Left cardiac atrium (tissue), 4 donors: Measurements from ENCODE around the gene RNMT. TPM values are rescaled to one million over a fixed set of nuclear protein-coding genes. Genes with fewer than 3 reads are reported as not detected.
"Not testable (repeated sequence)": the region's sequence is repeated elsewhere in the genome, so short reads cannot be mapped to it uniquely, and the experiment has no call there.

ENCODE experiments used
- ATAC-seq, 2 donors: fragments of 200-7000 bp; cut with Tn5 transposase; one replicate each; pipeline ENCODE4 v1.9.1; 2020; ENCODE audit warnings: mild to moderate bottlenecking in 2 of 2, moderate library complexity in 2 of 2
- DNase-seq: peaks from one replicate; pipeline ENCODE4 v3.0.0-alpha.2; 2020
- intact Hi-C, 2 donors: fragments of 100-400 bp; cut with DNase I; formaldehyde crosslinking; loops; one replicate each; pipeline versions ENCODE4 v1.14.1 to v1.15.1; 2022 to 2023
- long read RNA-seq: library from polyadenylated mRNA; unstranded; transcript quantifications from one replicate; pipeline ENCODE4 v2.0.0, GENCODE V29; 2021
- total RNA-seq, 2 donors: library from RNA; stranded (reverse); fragmentation: NEBNext Ultra II Directional; extraction: Animal tissue kit (Norgen Biotek cat#: 25700); gene quantifications; one replicate each; pipeline ENCODE4 v1.2.1, GENCODE V29; 2021
- donor health status: DM: no; HTN: yes; CAD: no.
- donor health status: DM: no; HTN: yes; CAD: no; lungs with severe emphysema.
- donor health status: DM: yes; HTN: yes; CAD: no.
- donor health status: Dilated cardiomyopathy.

Gene RNMT
- 10 to 100 TPM; 21.9 to 39.1 TPM for total RNA-seq
- long read RNA-seq, partial matches to known transcripts: 3 of 8 reads
- long read RNA-seq, other reads (novel, unspliced or antisense): 3 of 8 reads

DNA sequence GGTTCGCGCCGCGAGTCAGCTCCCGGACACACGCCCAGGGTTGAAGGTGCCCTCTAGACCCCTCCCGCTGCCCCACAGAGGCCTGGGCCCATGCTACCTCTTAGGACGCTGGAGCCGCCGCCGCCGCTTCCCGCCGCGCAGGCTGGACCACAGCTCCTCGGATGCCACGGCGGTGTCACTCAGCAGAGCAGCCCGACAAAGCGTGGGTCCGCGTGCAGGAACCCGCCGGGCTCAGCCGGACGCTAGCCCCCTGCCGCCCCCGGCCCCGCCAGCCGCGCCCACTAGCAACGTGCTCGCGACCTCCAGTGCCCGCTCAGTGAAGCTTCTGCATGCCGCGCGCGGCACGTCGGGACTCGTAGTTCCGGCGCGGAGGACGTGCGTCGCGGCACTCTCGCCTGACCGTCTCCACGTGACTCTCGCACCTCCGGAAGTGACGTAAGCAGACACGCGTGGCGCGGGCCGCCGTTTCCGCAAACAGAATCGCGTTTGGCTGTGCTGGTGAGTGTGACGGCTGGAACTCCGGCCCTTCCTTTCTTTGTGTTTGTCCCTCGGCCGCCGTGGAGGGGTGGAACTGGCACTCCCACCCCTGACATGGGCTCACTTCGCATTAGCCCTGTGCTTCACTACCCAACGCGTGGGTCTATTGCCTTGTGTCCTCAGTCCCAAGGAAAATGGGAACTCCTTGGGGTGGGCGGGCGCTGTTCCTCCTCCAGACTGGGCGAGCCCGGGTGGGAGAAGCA, at the start of gene RNMT, which contains the start of gene FAM210A:
RNMT (plus strand) TSS at position 442 of the 740 bp plus-strand sequence. CDS start 4,845 bp downstream, outside the sequence.
FAM210A (minus strand) TSS at position 327 of the 740 bp plus-strand sequence. CDS start 44,481 bp downstream, outside the sequence.
- ATAC-seq (peak; percentile 98), DNase-seq (peak; percentile 98)
- intact Hi-C loops: loop anchor here (5.0 to 10.0 kb wide), 3 partner anchors 112 to 172 kb away; no protein-coding TSS in a partner anchor

DNA sequence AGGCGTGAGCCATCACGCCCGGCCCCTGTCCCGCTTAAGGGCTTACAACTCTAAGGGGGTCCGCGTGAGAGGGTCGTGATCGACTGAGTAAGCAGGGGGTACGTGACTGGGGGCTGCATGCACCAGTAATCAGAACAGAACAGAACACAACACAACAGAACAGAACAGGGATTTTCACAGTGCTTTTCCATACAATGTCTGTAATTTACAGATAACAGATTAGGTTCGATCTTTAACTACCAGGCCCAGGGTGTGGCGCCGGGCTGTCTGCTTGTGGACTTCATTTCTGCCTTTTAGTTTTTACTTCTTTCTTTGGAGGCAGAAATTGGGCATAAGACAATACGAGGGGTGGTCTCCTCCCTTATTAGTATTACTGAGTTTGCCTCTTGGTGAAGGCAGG, 49.1 kb upstream of the RNMT start:
- ATAC-seq, intact Hi-C loops, DNase-seq: not testable (repeated sequence)

DNA sequence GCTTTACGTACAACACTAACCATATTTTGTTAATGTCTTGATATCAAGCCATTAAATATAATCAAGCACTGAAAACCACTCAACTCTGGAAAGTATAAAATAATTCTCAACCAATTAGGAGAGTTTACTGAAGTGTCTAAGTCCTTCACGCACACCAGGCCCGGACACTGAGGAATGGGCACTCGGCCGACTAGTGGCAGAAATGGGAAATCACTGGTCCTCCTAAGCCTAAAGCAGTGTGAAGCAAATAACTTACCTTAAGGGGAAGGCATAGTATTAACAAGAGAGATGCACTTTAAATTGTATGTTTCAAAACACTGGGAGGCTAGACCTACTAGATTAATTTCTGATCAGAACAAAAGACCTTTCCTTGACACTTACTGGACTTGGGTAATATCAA, 45.9 kb upstream of the RNMT start:
- DNase-seq (peak; percentile 46), ATAC-seq (peak in 1 of 2 donors; percentile 60)
- intact Hi-C loops: no loop called here

DNA sequence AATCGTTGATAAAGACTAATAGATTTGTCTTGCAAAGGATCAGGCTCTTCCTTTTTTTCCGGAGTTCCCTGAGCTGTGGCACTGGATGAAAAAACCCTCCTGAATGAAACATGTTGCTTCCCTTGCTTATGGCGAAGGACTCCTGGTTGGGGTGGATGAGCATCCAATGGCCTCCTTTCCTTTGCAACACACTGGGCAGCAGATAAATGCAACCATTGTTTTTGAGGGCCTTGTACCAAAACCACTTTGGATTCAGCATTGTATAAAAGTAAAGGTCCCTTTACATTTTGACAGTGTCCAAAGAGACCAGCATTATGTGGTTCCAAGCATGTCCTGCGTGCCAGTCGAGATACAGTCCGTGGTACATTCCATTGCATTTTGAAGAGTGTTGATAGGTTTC, 44.8 kb upstream of the RNMT start:
- ATAC-seq (no peak), DNase-seq (no peak)
- intact Hi-C loops: no loop called here

DNA sequence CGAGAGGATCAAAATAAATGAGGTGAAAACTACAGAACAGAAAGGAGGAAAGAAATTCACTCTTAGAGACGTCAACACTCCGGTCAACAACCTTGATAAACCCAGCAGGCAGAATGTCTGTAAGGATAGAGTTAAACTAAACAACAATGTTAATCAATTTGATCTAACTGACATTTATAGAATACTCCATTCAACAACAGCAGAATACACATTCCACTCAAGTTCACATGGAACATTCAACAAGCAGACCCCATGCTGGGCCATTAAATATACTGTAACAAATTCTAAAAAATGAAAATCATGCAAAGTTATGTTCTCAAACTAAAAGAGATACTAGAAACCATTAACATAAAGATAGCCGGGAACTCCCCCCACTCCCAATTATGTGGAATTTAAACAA, 41.9 kb upstream of the RNMT start:
- intact Hi-C loops: no loop called here
- no peak for ATAC-seq

DNA sequence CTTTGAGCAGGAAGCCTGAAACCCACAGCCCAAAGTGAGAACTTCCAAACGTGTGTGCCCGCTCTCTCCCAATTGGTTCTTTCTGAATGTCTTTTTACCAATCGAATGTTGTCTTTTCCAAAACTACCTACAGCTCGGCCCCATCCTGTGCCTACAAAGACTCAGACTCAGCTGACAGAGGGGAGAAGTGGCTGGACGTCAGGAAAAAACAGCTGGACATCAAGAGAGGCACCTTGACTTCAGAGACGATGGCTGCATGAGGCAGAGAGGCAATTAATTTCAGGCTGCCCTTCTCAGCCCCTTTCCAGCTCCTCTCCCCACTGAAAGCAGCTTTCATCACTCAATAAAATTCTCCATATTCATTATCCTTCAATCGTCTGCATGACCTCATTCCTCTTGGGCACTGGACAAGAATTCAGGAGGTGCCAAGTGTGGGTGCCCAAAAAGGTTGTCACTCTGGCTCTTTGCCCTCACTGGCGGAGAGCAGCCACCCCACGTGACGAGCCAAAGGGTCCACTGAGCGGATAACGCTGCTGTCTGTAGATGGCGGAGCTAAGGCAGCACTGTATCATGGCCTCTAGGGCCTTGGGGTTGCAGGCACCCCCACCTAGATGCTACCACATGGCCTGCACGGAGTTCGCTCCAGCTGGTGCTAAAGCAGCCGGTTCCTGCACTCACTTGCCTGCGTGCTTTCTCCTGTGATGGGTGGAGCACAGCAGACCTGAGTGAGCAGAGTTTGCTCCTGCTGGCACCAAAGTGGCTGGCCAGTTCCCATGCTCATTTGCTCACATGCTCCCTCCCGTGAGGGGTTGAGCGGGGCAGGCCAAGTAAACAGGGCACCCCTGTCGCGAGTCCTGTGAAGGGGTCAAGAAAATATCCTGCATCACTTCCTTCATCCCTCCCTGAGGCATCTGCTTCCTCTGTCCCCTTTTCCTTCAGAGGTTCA, 38.0 kb upstream of the RNMT start:
- intact Hi-C loops: no loop called here
- DNase-seq (peak; percentile 37), ATAC-seq (peak; percentile 80 to 91)

More for the DNA sequence above, 41.9 kb upstream of the RNMT start:
- DNase-seq: no peak

DNA sequence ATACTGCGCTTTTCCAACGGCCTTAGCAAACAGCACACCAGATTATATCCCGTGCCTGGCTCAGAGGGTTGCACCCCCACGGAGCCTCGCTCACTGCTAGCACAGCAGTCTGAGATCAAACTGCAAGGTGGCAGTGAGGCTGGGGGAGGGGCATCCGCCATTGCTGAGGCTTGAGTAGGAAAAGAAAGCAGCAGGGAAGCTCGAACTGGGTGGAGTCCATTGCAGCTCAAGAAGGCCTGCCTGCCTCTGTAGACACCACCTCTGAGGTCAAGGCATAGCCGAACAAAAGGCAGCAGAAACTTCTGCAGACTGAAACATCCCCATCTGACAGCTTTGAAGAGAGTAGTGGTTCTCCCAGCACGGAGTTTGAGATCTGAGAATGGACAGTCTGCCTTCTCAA, 36.4 kb upstream of the RNMT start:
- DNase-seq, ATAC-seq, intact Hi-C loops: not testable (repeated sequence)

DNA sequence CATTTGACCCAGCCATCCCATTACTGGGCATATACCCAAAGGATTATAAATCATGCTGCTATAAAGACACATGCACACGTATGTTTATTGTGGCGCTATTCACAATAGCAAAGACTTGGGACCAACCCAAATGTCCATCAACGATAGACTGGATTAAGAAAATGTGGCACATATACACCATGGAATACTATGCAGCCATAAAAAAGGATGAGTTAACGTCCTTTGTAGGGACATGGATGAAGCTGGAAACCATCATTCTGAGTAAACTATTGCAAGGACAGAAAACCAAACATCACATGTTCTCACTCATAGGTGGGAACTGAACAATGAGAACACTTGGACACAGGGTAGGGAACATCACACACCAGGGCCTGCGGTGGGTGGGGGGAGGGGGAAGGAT, 31.1 kb upstream of the RNMT start:
- intact Hi-C loops, ATAC-seq, DNase-seq: not testable (repeated sequence)

DNA sequence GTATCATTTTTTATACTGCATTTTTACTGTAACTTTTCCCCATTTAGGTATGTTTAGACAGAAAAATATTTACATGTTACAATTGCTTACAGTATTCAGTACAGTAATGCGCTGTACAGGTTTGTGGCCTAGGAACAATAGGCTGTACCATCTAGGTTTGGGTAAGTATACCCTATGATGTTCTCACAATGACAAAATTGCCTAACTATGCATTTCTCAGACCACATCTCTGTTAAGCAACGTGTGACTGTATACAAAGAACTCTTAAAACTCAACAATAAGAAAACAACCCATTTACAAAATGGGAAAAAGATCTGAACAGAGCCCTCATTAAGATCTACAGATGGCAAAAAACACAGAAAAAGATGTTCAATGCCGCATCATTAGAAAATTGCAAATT, 29.5 kb upstream of the RNMT start:
- ATAC-seq (no peak), DNase-seq (no peak)

DNA sequence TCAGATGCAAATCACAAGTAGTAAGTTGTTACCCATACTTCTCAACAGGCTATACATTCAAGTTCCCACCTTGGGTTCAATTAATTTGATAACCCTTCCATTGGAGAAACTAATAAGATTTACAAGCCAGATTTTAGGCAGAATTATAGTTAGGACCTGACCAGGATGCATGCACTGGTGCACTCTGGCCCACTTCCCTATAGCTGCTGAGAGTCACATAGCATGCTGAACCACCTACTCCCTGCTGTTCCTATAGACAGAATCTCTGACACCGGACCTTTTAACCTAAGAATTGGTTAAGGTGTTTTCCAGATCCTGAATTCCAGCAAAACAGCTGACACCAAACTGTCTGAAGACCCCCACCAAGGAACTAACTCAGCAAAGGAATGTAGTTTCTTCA, 26.3 kb upstream of the RNMT start:
- intact Hi-C loops: no loop called here
- ATAC-seq: no peak
- no peak for DNase-seq

More for the DNA sequence above, 29.5 kb upstream of the RNMT start:
- intact Hi-C loops: no loop called here

DNA sequence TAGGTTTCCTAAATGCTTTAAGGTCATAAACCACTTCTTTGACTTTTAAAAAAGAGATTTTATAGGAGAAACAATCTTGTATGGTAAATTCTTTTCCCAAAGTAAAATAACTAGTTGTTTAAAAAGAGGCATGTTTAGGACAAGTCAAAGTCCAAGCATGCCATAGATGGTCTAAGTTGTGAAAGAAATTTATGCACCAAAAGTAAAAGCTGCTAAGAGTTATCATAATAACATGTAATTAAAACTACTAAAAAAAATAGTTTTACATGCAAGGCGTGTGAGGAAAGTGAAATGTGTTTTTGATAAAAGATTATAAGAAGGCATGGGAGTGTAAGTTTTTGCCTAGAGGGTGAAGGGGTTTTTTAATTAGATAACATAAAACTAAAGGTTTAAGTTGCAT, 22.6 kb upstream of the RNMT start:
- ATAC-seq: no peak
- DNase-seq: no peak
- intact Hi-C loops: no loop called here

DNA sequence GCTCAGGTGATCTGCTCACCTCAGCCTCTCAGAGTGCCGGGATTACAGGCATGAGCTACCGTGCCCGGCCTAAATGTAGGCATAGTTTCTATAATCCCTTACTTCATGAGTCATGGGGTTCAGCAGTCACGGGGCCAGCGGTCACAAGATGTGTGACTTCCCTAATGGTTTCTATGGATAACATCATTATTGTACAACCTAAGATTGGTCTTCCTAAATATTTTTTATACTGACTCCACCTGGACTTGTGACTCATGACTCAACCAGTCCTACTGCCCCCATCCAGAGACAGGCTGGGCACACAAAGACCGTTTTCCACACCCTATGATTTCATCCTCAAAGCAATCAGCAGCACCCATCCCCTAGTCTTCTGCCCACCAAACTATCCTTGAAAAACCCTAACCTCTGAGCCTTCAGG, 16.1 kb upstream of the RNMT start:
- intact Hi-C loops: no loop called here
- DNase-seq: no peak
- no peak for ATAC-seq

DNA sequence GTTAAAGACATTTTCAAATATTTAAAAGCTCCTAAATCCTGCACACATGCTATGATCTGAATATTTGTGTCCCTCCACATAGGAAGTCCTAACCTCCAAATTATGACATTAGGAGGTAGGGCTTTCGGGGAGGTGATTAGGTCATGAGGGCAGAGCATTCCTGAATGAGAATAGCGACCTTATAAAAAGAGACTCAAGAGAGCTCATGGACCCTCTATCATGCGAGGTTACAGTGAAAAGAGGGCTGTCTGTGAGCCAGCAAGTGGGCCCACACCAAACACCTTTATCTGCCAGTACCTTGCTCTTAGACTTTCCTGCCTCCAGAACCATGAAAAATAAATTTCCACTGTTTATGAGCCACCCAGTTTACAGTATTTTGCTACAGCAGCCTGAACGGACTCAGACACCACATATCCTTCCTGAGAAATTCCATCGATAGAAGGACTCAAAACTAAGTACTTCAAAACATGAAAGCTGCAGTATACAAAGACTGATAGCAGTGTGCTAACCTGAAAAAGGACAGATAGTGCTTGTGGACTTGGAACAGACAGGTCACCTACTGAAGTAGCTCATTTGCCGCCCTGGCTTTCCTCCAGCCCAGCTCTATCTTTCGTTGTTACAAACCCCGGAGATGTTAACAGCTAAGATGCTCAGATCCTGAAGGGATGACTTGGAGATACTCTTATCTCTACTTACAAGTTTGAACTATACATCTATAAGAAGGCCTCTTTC, 13.9 kb upstream of the RNMT start:
- intact Hi-C loops: no loop called here
- DNase-seq (no peak), ATAC-seq (peak in 1 of 2 donors; percentile 36)

DNA sequence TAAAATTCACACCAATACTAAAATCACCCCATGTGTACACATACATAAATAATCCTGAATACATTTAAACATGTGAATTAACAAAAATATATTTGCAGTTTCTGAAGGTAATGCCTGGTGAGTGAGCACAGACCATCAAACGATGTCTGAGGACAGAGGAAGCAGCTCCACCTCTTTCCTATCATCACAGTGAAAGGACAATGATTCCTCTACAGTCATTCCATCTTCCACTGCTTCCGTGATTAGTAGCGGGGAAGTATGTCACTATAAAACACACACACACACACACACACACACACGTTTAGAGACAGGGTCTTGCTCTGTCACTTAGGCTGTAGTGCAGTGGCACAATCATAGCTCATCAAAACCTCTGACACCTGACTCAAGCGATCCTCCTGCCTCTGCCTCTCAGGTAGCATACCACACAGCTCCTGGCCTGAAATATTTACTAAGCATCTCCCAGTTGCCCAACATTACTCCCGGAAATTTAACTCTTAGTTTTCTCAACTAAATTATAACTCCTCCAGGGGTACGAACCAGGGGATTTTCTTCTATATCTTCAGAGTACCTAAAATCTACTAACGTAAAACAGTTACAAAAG, 12.9 kb upstream of the RNMT start:
- ATAC-seq (no peak), DNase-seq (no peak)
- intact Hi-C loops: no loop called here

DNA sequence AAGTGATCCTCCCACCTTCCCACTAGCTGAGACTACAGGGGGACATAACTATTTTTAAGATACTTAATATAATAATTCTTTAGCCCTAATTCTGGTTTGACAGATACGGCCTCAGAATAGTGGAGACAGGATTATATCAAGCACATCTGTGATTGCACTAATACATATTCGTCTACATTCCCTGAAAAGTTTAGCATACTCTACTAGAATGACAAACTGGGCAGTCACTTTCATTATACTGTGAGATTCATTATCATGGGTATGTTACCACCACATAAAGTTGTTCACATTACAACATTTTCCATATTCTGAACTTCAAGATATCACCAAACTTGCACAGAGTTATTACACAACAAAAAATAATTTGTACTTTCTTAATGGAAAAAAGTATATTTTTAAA, 11.1 kb upstream of the RNMT start:
- intact Hi-C loops: no loop called here
- DNase-seq (no peak), ATAC-seq (no peak)

DNA sequence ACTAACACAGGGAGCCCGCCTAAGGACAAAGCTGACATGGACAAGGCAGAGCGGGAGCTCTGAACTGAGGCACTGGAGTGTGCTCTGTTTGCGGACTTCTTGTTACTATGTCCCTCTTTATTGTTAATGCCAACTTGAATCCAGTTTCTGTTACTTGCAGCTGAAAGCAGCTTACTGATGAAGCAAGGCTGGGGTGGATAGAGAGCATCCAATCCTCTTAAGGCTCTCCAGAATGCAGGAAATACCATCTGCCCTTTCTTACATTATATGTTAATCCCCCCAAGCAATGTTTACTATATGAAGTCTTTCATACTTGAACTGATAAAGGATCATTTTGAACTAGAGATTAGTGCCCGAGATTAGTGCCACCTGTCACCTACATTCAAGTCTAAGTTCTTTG, 9.6 kb upstream of the RNMT start:
- no peak for DNase-seq
- intact Hi-C loops: no loop called here
- ATAC-seq: no peak

DNA sequence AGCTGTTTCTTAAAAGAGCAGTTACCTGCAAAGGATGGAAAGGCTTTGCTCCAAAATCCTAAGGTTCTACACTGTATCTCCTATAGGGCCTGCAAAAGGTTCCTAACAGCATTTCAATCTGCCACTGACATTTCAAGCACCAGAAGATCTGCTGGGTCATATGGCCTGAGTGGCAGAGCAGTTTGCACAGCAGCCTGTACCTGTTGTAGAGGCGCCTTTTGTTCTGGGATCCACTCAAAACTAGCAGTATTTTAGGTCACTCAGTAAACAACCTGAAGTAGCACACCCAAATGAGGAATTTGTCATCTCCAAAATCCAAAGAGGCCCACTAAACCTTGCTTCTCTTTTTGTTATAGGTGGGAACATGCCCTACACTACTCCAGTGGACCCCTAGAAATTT, 6.3 kb upstream of the RNMT start:
- intact Hi-C loops: loop anchor here (10.0 kb wide), 2 partner anchors 105 to 165 kb away; no protein-coding TSS in a partner anchor
- ATAC-seq: no peak
- no peak for DNase-seq

DNA sequence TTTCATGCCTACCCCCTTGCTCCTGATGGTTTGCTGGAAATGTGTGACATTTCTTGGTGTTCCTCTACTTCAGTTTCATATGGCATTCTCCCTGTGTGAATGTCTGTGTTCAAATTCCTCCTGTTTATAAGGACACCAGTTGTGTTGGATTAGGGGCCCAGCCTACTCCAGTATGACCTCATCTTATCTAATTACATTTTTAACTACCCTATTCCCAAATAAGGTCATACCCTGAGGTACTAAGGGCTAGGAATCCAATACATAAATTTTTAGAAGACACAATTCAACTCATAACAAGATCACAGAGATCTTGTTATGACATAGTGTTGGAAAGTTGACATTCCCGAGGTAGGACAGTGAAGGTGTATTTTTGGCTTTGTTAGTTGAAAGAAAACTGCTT, 5.6 kb upstream of the RNMT start:
- DNase-seq (no peak), ATAC-seq (no peak)
- intact Hi-C loops: loop anchor here (10.0 kb wide), 2 partner anchors 106 to 166 kb away; no protein-coding TSS in a partner anchor
